Activated B cell treated with CpG ODN at 0.5 μM for 24 hours (primary cell): ENCODE data around the gene PDS5B. TPM values are rescaled to one million over a fixed set of nuclear protein-coding genes. Genes with fewer than 3 reads are reported as not detected.
"Not testable (repeated sequence)": the region's sequence is repeated elsewhere in the genome, so short reads cannot be mapped to it uniquely, and the experiment has no call there.

Experiments used
- ATAC-seq: fragments of 200-7000 bp; cut with Tn5 transposase; one replicate; pipeline ENCODE4 v1.10.0; 2021; ENCODE audit warnings: low read depth, mild to moderate bottlenecking, moderate library complexity
- CTCF ChIA-PET: fragments of 350-600 bp; sonication (Branson Sonifier 250); formaldehyde crosslinking; loops from one replicate; lab custom pipeline; 2021; ENCODE audit warnings: antibody characterized with exemption; lab: Charles Lee
- POLR2A ChIA-PET: fragments of 350-600 bp; sonication (Branson Sonifier 250); formaldehyde crosslinking; loops from one replicate; lab custom pipeline; 2021; ENCODE audit warnings: antibody characterized with exemption; lab: Charles Lee
- DNase-seq: peaks from one replicate; pipeline ENCODE4 v3.0.0; 2022
- H3K27ac Mint-ChIP-seq: one replicate; pipeline ENCODE4 v1.8.0; 2020; ENCODE audit warnings: mixed read lengths
- H3K27me3 Mint-ChIP-seq: one replicate; pipeline ENCODE4 v1.8.0; 2021; ENCODE audit warnings: mixed read lengths
- H3K36me3 Mint-ChIP-seq: one replicate; pipeline ENCODE4 v1.8.0; 2021; ENCODE audit warnings: low read depth, mixed read lengths
- H3K4me1 Mint-ChIP-seq: one replicate; pipeline ENCODE4 v1.8.0; 2021; ENCODE audit warnings: mixed read lengths
- H3K4me3 Mint-ChIP-seq: one replicate; pipeline ENCODE4 v1.8.0; 2020; ENCODE audit warnings: mild to moderate bottlenecking, mixed read lengths
- H3K9me3 Mint-ChIP-seq: one replicate; pipeline ENCODE4 v1.8.0; 2020; ENCODE audit warnings: mixed read lengths
- intact Hi-C: fragments of 100-400 bp; cut with micrococcal nuclease; formaldehyde crosslinking; loops from one replicate; pipeline ENCODE4 v1.15.1; 2024
- total RNA-seq: library from RNA; stranded (reverse); gene quantifications from 2 replicates; pipeline ENCODE4 v1.2.3, GENCODE V29; 2022
- TF ChIP-seq, protein P1 (sequence below): fragments of 200-600 bp; IDR thresholded peaks from one replicate; pipeline ENCODE4 v1.8.0; 2022; ENCODE audit warnings: antibody characterized with exemption, mild to moderate bottlenecking

PDS5B gene
- total RNA-seq, 1 donor from 2014 or later, result 47.2 TPM

DNA sequence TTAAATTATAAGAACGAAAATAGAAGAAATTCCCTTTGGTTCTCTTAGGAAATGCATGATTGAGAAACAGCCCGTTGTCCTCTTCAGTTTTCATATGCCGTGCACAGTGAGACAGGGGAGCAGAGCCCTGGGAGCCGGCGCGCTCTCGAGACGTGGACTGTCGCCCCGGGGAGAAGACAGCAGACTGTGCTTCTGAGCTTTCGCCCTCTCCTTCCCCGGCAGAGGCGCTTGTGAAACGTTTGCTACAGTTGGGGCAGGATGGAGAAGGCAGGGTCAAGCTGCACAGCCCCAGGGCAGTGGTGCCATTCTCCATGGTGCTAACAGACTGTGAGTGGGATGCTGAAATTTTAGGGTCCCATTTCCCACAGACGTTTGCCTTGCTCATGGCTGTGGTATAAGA lies 237.8 kb downstream of the PDS5B start:
- Mint-ChIP-seq H3K4me1 (no peaks in the 10 kb centered on the region), H3K4me3 (no peak overlapping the region), H3K27ac (no peak overlapping the region), H3K9me3 (no peaks in the 10 kb centered on the region), H3K36me3 (no peaks in the 10 kb centered on the region), H3K27me3 (peaks cover 6% of the 10 kb centered on the region)
- ChIA-PET CTCF (no interaction called here), POLR2A (no interaction called here)
- DNase-seq, result no peak
- TF ChIP-seq, protein P1, sequence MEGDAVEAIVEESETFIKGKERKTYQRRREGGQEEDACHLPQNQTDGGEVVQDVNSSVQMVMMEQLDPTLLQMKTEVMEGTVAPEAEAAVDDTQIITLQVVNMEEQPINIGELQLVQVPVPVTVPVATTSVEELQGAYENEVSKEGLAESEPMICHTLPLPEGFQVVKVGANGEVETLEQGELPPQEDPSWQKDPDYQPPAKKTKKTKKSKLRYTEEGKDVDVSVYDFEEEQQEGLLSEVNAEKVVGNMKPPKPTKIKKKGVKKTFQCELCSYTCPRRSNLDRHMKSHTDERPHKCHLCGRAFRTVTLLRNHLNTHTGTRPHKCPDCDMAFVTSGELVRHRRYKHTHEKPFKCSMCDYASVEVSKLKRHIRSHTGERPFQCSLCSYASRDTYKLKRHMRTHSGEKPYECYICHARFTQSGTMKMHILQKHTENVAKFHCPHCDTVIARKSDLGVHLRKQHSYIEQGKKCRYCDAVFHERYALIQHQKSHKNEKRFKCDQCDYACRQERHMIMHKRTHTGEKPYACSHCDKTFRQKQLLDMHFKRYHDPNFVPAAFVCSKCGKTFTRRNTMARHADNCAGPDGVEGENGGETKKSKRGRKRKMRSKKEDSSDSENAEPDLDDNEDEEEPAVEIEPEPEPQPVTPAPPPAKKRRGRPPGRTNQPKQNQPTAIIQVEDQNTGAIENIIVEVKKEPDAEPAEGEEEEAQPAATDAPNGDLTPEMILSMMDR, result no peak
- intact Hi-C loops, result no loop called here
- no peak for ATAC-seq

DNA sequence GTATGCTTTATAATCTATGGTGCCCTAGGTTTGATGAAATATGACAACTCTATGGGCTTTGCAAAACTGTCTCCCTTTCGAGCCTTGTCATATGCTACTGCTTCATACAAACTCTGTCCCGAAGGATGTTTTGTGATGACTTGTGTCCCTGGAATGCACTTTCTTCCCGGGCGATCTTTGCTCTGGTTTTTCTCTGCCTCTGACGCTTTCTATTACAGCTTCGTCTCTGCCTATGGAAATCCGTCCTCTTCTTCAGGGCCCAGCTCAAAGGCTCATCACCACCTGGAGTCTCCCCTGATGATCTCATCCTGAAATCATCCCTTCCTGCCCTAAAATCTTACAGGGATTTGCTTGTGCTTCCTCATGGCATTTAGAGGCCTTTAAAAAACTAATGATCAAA lies 238.4 kb downstream of the PDS5B start:
- ChIA-PET CTCF (no interaction called here), POLR2A (no interaction called here)
- DNase-seq (no peak), ATAC-seq (no peak)
- TF ChIP-seq, protein P1, result no peak
- intact Hi-C loops, result no loop called here
- Mint-ChIP-seq H3K27me3 (peaks cover 6% of the 10 kb centered on the region), H3K4me1 (no peaks in the 10 kb centered on the region), H3K9me3 (no peaks in the 10 kb centered on the region), H3K27ac (no peak overlapping the region), H3K36me3 (no peaks in the 10 kb centered on the region), H3K4me3 (no peak overlapping the region)

DNA sequence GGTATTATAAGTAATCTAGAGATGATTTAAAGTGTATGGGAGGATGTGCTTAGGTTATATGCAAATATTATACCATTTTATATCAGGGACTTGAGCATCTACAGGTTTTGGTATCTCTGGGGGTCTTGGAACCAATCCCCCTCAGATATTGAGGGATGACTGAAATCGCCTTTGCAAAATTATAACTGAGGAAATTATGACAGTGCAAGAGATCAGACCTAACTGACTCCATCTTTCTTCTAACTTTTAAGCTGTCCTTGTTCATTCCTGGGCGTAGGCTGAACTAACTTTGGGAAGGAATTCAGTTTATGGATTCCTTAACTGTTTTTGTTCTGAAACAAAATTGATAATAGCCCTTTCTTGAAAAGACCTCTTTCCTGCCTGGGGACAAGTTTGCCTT lies 239.2 kb downstream of the PDS5B start:
- Mint-ChIP-seq H3K36me3 (no peaks in the 10 kb centered on the region), H3K27ac (no peak overlapping the region), H3K4me1 (no peaks in the 10 kb centered on the region), H3K4me3 (no peak overlapping the region), H3K27me3 (peaks cover 6% of the 10 kb centered on the region), H3K9me3 (no peaks in the 10 kb centered on the region)
- intact Hi-C loops, result no loop called here
- no peak for ATAC-seq
- POLR2A ChIA-PET, result no interaction called here
- CTCF ChIA-PET, result no interaction called here
- TF ChIP-seq, protein P1, result no peak
- DNase-seq, result no peak

DNA sequence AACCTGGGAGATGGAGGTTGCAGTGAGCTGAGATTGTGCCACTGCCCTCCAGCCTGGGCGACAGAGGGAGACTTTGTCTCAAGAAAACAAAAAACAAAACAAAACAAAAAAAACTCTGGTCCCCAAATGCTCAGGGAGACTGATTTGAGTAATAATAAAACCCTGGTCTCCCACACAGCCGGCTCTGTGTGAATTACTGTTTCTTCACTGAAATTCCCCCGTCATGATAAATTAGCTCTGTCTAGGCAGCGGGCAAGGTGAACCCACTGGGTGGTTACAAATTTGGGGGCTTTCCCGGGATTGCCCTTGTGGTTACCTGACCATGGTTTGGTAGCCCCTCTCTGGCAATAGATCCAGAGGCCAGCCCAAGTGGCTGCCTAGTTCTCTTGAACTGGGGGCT lies 240.1 kb downstream of the PDS5B start:
- POLR2A ChIA-PET, H3K27me3 Mint-ChIP-seq, H3K4me1 Mint-ChIP-seq, H3K9me3 Mint-ChIP-seq, H3K36me3 Mint-ChIP-seq, intact Hi-C loops, H3K4me3 Mint-ChIP-seq, H3K27ac Mint-ChIP-seq, ATAC-seq, CTCF ChIA-PET, DNase-seq: not testable (repeated sequence)

Other genes starting within 250 kb of the PDS5B start
- 23.0 and 24.3 TPM in 2 replicates for gene N4BP2L1, start 158.3 kb upstream of the PDS5B start, total RNA-seq
- gene N4BP2L2, start 47.7 kb upstream of the PDS5B start, total RNA-seq, result 118 and 153 TPM in 2 replicates